Stimulated activated CD4-positive, alpha-beta T cell treated with anti-CD3 and anti-CD28 coated beads, Interleukin-12 subunit alpha, Interleukin-12 subunit beta, amount 100 ng/mL, for 4 hours (primary cell): Measurements from ENCODE around the gene FLG.
"Not testable (repeated sequence)": the region's sequence is repeated elsewhere in the genome, so short reads cannot be mapped to it uniquely, and the experiment has no call there.

Source experiments
- DNase-seq: peaks from one replicate; pipeline ENCODE4 v3.0.0-alpha.2; 2020

Gene FLG

DNA sequence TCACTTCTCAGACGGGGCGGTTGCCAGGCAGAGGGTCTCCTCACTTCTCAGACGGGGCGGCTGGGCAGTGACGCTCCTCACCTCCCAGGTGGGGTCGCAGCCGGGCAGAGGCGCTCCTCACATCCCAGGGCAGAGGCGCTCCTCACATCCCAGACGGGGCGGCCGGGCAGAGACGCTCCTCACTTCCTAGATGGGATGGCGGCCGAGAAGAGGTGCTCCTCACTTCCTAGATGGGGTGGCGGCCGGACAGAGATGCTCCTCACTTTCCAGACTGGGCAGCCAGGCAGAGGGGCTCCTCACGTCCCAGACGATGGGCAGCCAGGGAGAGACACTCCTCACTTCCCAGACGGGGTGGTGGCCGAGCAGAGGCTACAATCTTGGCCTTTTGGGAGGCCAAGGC is 68.6 kb downstream of the FLG start:
- not testable (repeated sequence) for DNase-seq
